Keratinocyte (primary cell): Measurements from ENCODE around the gene TDRD9. TPM values are rescaled to one million over a fixed set of nuclear protein-coding genes. Genes with fewer than 3 reads are reported as not detected.

ENCODE experiments used
- DNase-seq: peaks from one replicate; pipeline ENCODE4 v3.0.0-alpha.2; 2011; ENCODE audit warnings: low read depth, missing footprints, low spot score
- FAIRE-seq: peaks from 2 replicates; lab custom pipeline; 2011; peaks lifted over from hg19 to GRCh38; lab: Jason Lieb, UNC
- H2AFZ ChIP-seq: 2 replicates; pipeline ENCODE4 v1.6.0; 2012; ENCODE audit warnings: low read length, control low read depth, inconsistent platforms; ENCODE audit not compliant: control insufficient read depth
- H3K27ac ChIP-seq: 2 replicates; pipeline ENCODE4 v1.5.1; 2011; ENCODE audit warnings: low read length; ENCODE audit not compliant: control insufficient read depth, insufficient read depth
- H3K27me3 ChIP-seq: 3 replicates; pipeline ENCODE4 v1.6.0; 2011; ENCODE audit warnings: low read length; ENCODE audit not compliant: control insufficient read depth, insufficient read depth; ENCODE audit errors: extremely low read depth
- H3K36me3 ChIP-seq, 2 experiments: 2 replicates in 1 of 2; 3 replicates in 1 of 2; pipeline ENCODE4 v1.5.1; 2011; ENCODE audit warnings: low read length in 2 of 2, mild to moderate bottlenecking in 1 of 2; ENCODE audit not compliant: control insufficient read depth in 2 of 2, insufficient read depth in 2 of 2; ENCODE audit errors: extremely low read depth in 1 of 2
- H3K4me1 ChIP-seq: 3 replicates; pipeline ENCODE4 v1.5.1; 2011; ENCODE audit warnings: low read length; ENCODE audit not compliant: control insufficient read depth, insufficient read depth; ENCODE audit errors: extremely low read depth
- H3K4me2 ChIP-seq: 3 replicates; pipeline ENCODE4 v1.6.0; 2011; ENCODE audit warnings: low read depth, low read length; ENCODE audit not compliant: control insufficient read depth, insufficient read depth; ENCODE audit errors: extremely low read depth
- H3K4me3 ChIP-seq, 3 experiments: fragments of 200-600 bp in 1 of 3; sonication (generic) in 1 of 3; 2 replicates in 2 of 3; 3 replicates in 1 of 3; pipeline ENCODE4 v1.5.1; 2011 to 2016; ENCODE audit warnings: low read length in 3 of 3, mild to moderate bottlenecking in 3 of 3, control low read depth in 2 of 3, inconsistent platforms in 1 of 3, low read depth in 1 of 3, mixed read lengths in 1 of 3, mixed run types in 1 of 3, moderate library complexity in 1 of 3; ENCODE audit not compliant: control insufficient read depth in 2 of 3, insufficient read depth in 2 of 3; ENCODE audit errors: extremely low read depth in 1 of 3
- H3K79me2 ChIP-seq: 2 replicates; pipeline ENCODE4 v1.6.0; 2012; ENCODE audit warnings: low read length; ENCODE audit not compliant: control insufficient read depth, insufficient read depth
- H3K9ac ChIP-seq: 3 replicates; pipeline ENCODE4 v1.6.0; 2011; ENCODE audit warnings: low read length; ENCODE audit not compliant: control insufficient read depth, insufficient read depth; ENCODE audit errors: extremely low read depth
- H3K9me1 ChIP-seq: 3 replicates; pipeline ENCODE4 v1.6.0; 2011; ENCODE audit warnings: low read length; ENCODE audit not compliant: control insufficient read depth, insufficient read depth; ENCODE audit errors: extremely low read depth
- H3K9me3 ChIP-seq: 2 replicates; pipeline ENCODE4 v1.5.1; 2012; ENCODE audit warnings: low read depth, low read length; ENCODE audit not compliant: control insufficient read depth
- H4K20me1 ChIP-seq: 3 replicates; pipeline ENCODE4 v1.6.0; 2011; ENCODE audit warnings: low read length; ENCODE audit not compliant: control insufficient read depth, insufficient read depth; ENCODE audit errors: extremely low read depth
- CTCF ChIP-seq, 3 experiments: IDR thresholded peaks in 1 of 3; conservative IDR thresholded peaks in 1 of 3; optimal IDR thresholded peaks in 1 of 3; 2 replicates in 2 of 3; 3 replicates in 1 of 3; pipeline versions ENCODE3 to v1.5.1; 2011; ENCODE audit warnings: low read length in 3 of 3, mild to moderate bottlenecking in 3 of 3, moderate library complexity in 2 of 3, control low read depth in 1 of 3, inconsistent platforms in 1 of 3; ENCODE audit not compliant: insufficient read depth in 2 of 3; ENCODE audit errors: extremely low read depth in 1 of 3
- EZH2 ChIP-seq: IDR thresholded peaks from one replicate; pipeline ENCODE4 v1.6.1; 2012; ENCODE audit warnings: inconsistent platforms, mild to moderate bottlenecking, low read length, moderate library complexity
- dilution Hi-C: fragments of 300-500 bp; cut with MboI; formaldehyde crosslinking; loops from one replicate; pipeline ENCODE4 v1.7.0; 2020; ENCODE audit warnings: low sequenced_read_pairs; ENCODE audit not compliant: extremely low pct_ligation_motif_present
- polyA plus RNA-seq, 5 experiments: library from polyadenylated mRNA; depleted of rRNA in 3 of 5; stranded (reverse) in 3 of 5; stranded (forward) in 1 of 5; unstranded in 1 of 5; fragments of >200 nt; gene quantifications; 1 replicate in 1 of 5; 2 replicates in 3 of 5; 3 replicates in 1 of 5; pipeline versions ENCODE4 v1.2.1 to v1.2.3, GENCODE V29; 2011 to 2012; ENCODE audit warnings: missing spikeins in 2 of 5, low read depth in 1 of 5, low replicate concordance in 1 of 5

The TDRD9 gene
- polyA plus RNA-seq, 1 donor (not counting 4 experiments of a cell fraction or from before 2014, with no cell fraction given), result 0.10 TPM

- H4K20me1 ChIP-seq, result no peaks in the 10 kb centered on the region
- no peak overlapping the region for H2AFZ ChIP-seq
- no peaks in the 10 kb centered on the region for H3K27me3 ChIP-seq
- H3K9ac ChIP-seq, result no peak overlapping the region
- H3K36me3 ChIP-seq, result no peaks in the 10 kb centered on the region
- H3K9me3 ChIP-seq, result no peaks in the 10 kb centered on the region
- no peak overlapping the region for H3K27ac ChIP-seq
- dilution Hi-C loops, result no loop called here
- H3K9me1 ChIP-seq, result no peaks in the 10 kb centered on the region
- no peaks in the 10 kb centered on the region for H3K79me2 ChIP-seq
- peaks cover 11% of the 10 kb centered on the region for H3K4me1 ChIP-seq
- no peak overlapping the region for H3K4me2 ChIP-seq
- no peak overlapping the region for H3K4me3 ChIP-seq
- no peak for TF ChIP-seq EZH2
- no peak for TF ChIP-seq CTCF (optimal IDR thresholded peaks at IDR 0.05 in 1 of 3, IDR thresholded peaks at IDR 0.05 in 1 of 3, conservative IDR thresholded peaks at IDR 0.05 in 1 of 3; ENCODE audit: extremely low read depth in 1 of 3, insufficient read depth in 2 of 3, low read length in 3 of 3)
- DNase-seq (no peak), FAIRE-seq (no peak)
These were observed 30.9 kb upstream of the TDRD9 start for GRCh38 chr14:103897075-103897947.

GRCh38 chr14:103898204-103898603, 30.1 kb upstream of the TDRD9 start:
- Histone ChIP-seq H3K4me3 (no peak overlapping the region), H3K27me3 (no peaks in the 10 kb centered on the region), H2AFZ (peak overlapping the region; percentile 12), H3K36me3 (no peaks in the 10 kb centered on the region), H3K9me1 (no peaks in the 10 kb centered on the region), H3K4me2 (peak overlapping the region; percentile 7), H3K9ac (no peak overlapping the region), H3K4me1 (peaks cover 11% of the 10 kb centered on the region), H3K9me3 (no peaks in the 10 kb centered on the region), H4K20me1 (no peaks in the 10 kb centered on the region), H3K27ac (no peak overlapping the region), H3K79me2 (no peaks in the 10 kb centered on the region)
- dilution Hi-C loops, result no loop called here
- DNase-seq (peak; percentile 42), FAIRE-seq (peak; percentile 91)
- no peak for TF ChIP-seq EZH2
- no peak for TF ChIP-seq CTCF (optimal IDR thresholded peaks at IDR 0.05 in 1 of 3, IDR thresholded peaks at IDR 0.05 in 1 of 3, conservative IDR thresholded peaks at IDR 0.05 in 1 of 3; ENCODE audit: extremely low read depth in 1 of 3, insufficient read depth in 2 of 3, low read length in 3 of 3)
